Mucosa of rectum (tissue), 2 donors: ENCODE measurements around the gene LRCH4.

Source experiments
- H3K27ac ChIP-seq, 2 donors: one replicate each; pipeline ENCODE4 v1.7.0; 2013; ENCODE audit warnings: inconsistent platforms in 2 of 2, low read depth in 2 of 2, low read length in 2 of 2
- H3K27me3 ChIP-seq, 2 donors: one replicate each; pipeline ENCODE4 v1.7.0; 2013; ENCODE audit warnings: low read length in 2 of 2; ENCODE audit not compliant: control insufficient read depth in 2 of 2, insufficient read depth in 2 of 2
- H3K36me3 ChIP-seq, 2 donors: one replicate each; pipeline ENCODE4 v1.7.0; 2013; ENCODE audit warnings: low read length in 2 of 2; ENCODE audit not compliant: control insufficient read depth in 2 of 2, insufficient read depth in 2 of 2
- H3K4me1 ChIP-seq, 2 donors: one replicate each; pipeline ENCODE4 v1.7.0; 2013; ENCODE audit warnings: low read length in 2 of 2, mild to moderate bottlenecking in 1 of 2; ENCODE audit not compliant: control insufficient read depth in 2 of 2, insufficient read depth in 2 of 2
- H3K4me3 ChIP-seq, 2 donors: one replicate each; pipeline ENCODE4 v1.7.0; 2013; ENCODE audit warnings: low read length in 2 of 2
- H3K9ac ChIP-seq, 2 donors: one replicate each; pipeline ENCODE4 v1.7.0; 2013; ENCODE audit warnings: low read length in 2 of 2, low read depth in 1 of 2, mild to moderate bottlenecking in 1 of 2
- H3K9me3 ChIP-seq, 2 donors: one replicate each; pipeline ENCODE4 v1.7.0; 2013; ENCODE audit warnings: low read length in 2 of 2; ENCODE audit not compliant: control insufficient read depth in 2 of 2
- donor health status: healthy.
- donor health status: Normal muscosa, but diverticular disease.

Gene LRCH4

GRCh38 chr7:100590077-100590737, 4.3 kb upstream of the LRCH4 start:
- peaks cover 0 to 5% of the 10 kb centered on the region in 2 donors for H3K4me1 ChIP-seq
- H3K9ac ChIP-seq, result no peak overlapping the region
- no peak overlapping the region for H3K4me3 ChIP-seq
- no peaks in the 10 kb centered on the region for H3K36me3 ChIP-seq
- H3K9me3 ChIP-seq, result no peaks in the 10 kb centered on the region
- H3K27me3 ChIP-seq, result no peaks in the 10 kb centered on the region
- H3K27ac ChIP-seq, result peak overlapping the region in 1 of 2 donors; percentile 38

- H3K9ac ChIP-seq, result no peak overlapping the region
- H3K27me3 ChIP-seq, result no peaks in the 10 kb centered on the region
- peaks cover 8 to 13% of the 10 kb centered on the region in 2 donors for H3K4me1 ChIP-seq
- H3K27ac ChIP-seq, result no peak overlapping the region
- H3K9me3 ChIP-seq, result no peaks in the 10 kb centered on the region
- no peaks in the 10 kb centered on the region for H3K36me3 ChIP-seq
- no peak overlapping the region for H3K4me3 ChIP-seq
Measured at GRCh38 chr7:100589341-100589947, 3.5 kb upstream of the LRCH4 start.

- Histone ChIP-seq H3K9ac (no peak overlapping the region), H3K4me1 (peaks cover 16 to 18% of the 10 kb centered on the region in 2 donors), H3K9me3 (no peaks in the 10 kb centered on the region), H3K36me3 (no peaks in the 10 kb centered on the region), H3K27me3 (no peaks in the 10 kb centered on the region), H3K27ac (no peak overlapping the region), H3K4me3 (no peak overlapping the region)
Measured at GRCh38 chr7:100588438-100588837, 2.5 kb upstream of the LRCH4 start.

GRCh38 chr7:100586266-100587025, 517 bp upstream of the LRCH4 start, which contains the start of gene FBXO24:
TSS of gene FBXO24 (plus strand) at chr7:100586328. CDS start at chr7:100586626, 298 bp downstream.
- H3K9me3 ChIP-seq, result no peaks in the 10 kb centered on the region
- H3K4me1 ChIP-seq, result peaks cover 21 to 30% of the 10 kb centered on the region in 2 donors

GRCh38 chr7:100584683-100585510, 1.0 kb downstream of the LRCH4 start:
- Histone ChIP-seq H3K4me1 (peaks cover 21 to 30% of the 10 kb centered on the region in 2 donors), H3K36me3 (peaks cover 25% of the 10 kb centered on the region in 2 donors), H3K27me3 (no peaks in the 10 kb centered on the region), H3K4me3 (peak overlapping the region; percentile 91 to 97), H3K9me3 (no peaks in the 10 kb centered on the region), H3K9ac (peak overlapping the region; percentile 88 to 96), H3K27ac (peak overlapping the region; percentile 99)

More at GRCh38 chr7:100586266-100587025, 517 bp upstream of the LRCH4 start, which contains the start of gene FBXO24:
- Histone ChIP-seq H3K9ac (peak within 1 kb of the TSS; percentile 88 to 96), H3K4me3 (peak within 1 kb of the TSS; percentile 91 to 97), H3K36me3 (peaks cover 11% of the 10 kb centered on the region in 2 donors), H3K27ac (peak within 1 kb of the TSS; percentile 99), H3K27me3 (no peaks in the 10 kb centered on the region)

- Histone ChIP-seq H3K4me1 (peaks cover 21 to 30% of the 10 kb centered on the region in 2 donors), H3K27me3 (no peaks in the 10 kb centered on the region), H3K4me3 (peak overlapping the region; percentile 91 to 97), H3K36me3 (peaks cover 30% of the 10 kb centered on the region in 2 donors), H3K9ac (peak overlapping the region; percentile 88 to 96), H3K27ac (peak overlapping the region; percentile 99), H3K9me3 (no peaks in the 10 kb centered on the region)
Measured at GRCh38 chr7:100584054-100584682, 1.8 kb downstream of the LRCH4 start.

GRCh38 chr7:100583132-100584053, 2.5 kb downstream of the LRCH4 start:
- no peaks in the 10 kb centered on the region for H3K9me3 ChIP-seq
- peaks cover 21 to 30% of the 10 kb centered on the region in 2 donors for H3K4me1 ChIP-seq
- peaks cover 37 to 38% of the 10 kb centered on the region in 2 donors for H3K36me3 ChIP-seq
- H3K4me3 ChIP-seq, result peak overlapping the region; percentile 34 to 71
- peak overlapping the region; percentile 99 for H3K27ac ChIP-seq
- no peaks in the 10 kb centered on the region for H3K27me3 ChIP-seq
- H3K9ac ChIP-seq, result peak overlapping the region; percentile 26 to 54

GRCh38 chr7:100582650-100583049, 3.3 kb downstream of the LRCH4 start:
- Histone ChIP-seq H3K9ac (peak overlapping the region in 1 of 2 donors; percentile 32), H3K27ac (peak overlapping the region in 1 of 2 donors; percentile 99), H3K36me3 (peaks cover 44 to 45% of the 10 kb centered on the region in 2 donors), H3K4me3 (no peak overlapping the region), H3K4me1 (peaks cover 21 to 30% of the 10 kb centered on the region in 2 donors), H3K27me3 (no peaks in the 10 kb centered on the region), H3K9me3 (no peaks in the 10 kb centered on the region)
